OCI-LY3 (cell line): ENCODE results near the gene EVX2.

Experiments used
- H2AFZ ChIP-seq: fragments of 200-600, 300-600 bp; shearing (Covaris generic); 2 replicates; pipeline ENCODE4 v1.6.0; 2014; ENCODE audit warnings: antibody characterized with exemption, low read depth, low read length
- H3K27ac ChIP-seq: fragments of 200-600, 300-600 bp; sonication (generic); 2 replicates; pipeline ENCODE4 v1.5.1; 2014; ENCODE audit warnings: mild to moderate bottlenecking, low read length, moderate library complexity, mixed read lengths
- H3K27me3 ChIP-seq: fragments of 200-600, 300-600 bp; sonication (generic); 2 replicates; pipeline ENCODE4 v1.6.1; 2014; ENCODE audit warnings: low read depth, low read length, mixed read lengths
- H3K36me3 ChIP-seq: fragments of 200-600, 300-600 bp; sonication (generic); replicated peaks from 2 replicates; pipeline ENCODE3; 2014; ENCODE audit warnings: low read depth, low read length, mixed read lengths
- H3K4me1 ChIP-seq: fragments of 300-600, 200-600 bp; sonication (generic); 2 replicates; pipeline ENCODE4 v1.6.1; 2014; ENCODE audit warnings: low read length, mixed read lengths
- H3K4me2 ChIP-seq: fragments of 200-600, 300-600 bp; sonication (generic); 2 replicates; pipeline ENCODE4 v1.6.1; 2014; ENCODE audit warnings: low read length, mixed read lengths
- H3K4me3 ChIP-seq: fragments of 300-600, 200-600 bp; sonication (generic); 2 replicates; pipeline ENCODE4 v1.5.1; 2014; ENCODE audit warnings: antibody characterized with exemption, mild to moderate bottlenecking, low read length, moderate library complexity
- H3K79me2 ChIP-seq: fragments of 300-600, 200-600 bp; shearing (Covaris generic); 2 replicates; pipeline ENCODE4 v1.6.1; 2014; ENCODE audit warnings: mild to moderate bottlenecking, low read length, mixed read lengths
- H3K9ac ChIP-seq: fragments of 300-600, 200-600 bp; shearing (Covaris generic); 2 replicates; pipeline ENCODE4 v1.6.0; 2014; ENCODE audit warnings: mild to moderate bottlenecking, low read length, moderate library complexity
- H3K9me3 ChIP-seq: fragments of 200-600, 300-600 bp; shearing (Covaris generic); 2 replicates; pipeline ENCODE4 v1.6.1; 2014; ENCODE audit warnings: low read length, mixed read lengths; ENCODE audit not compliant: insufficient read depth
- H4K20me1 ChIP-seq: fragments of 200-600, 300-600 bp; sonication (generic); 2 replicates; pipeline ENCODE4 v1.6.1; 2016; ENCODE audit warnings: low read length, mixed read lengths; ENCODE audit not compliant: insufficient read depth
- EZH2phosphoT487 ChIP-seq: fragments of 200-600 bp; shearing (Covaris generic); IDR thresholded peaks from 2 replicates; pipeline ENCODE4 v1.6.1; 2018; ENCODE audit warnings: antibody characterized with exemption, mixed run types, low read depth
- TF ChIP-seq, protein P1 (sequence below): fragments of 200-600, 300-600 bp; sonication (generic); IDR thresholded peaks from 2 replicates; pipeline ENCODE4 v1.5.1; 2014; ENCODE audit warnings: antibody characterized with exemption, low read length, low read depth

Gene EVX2

DNA sequence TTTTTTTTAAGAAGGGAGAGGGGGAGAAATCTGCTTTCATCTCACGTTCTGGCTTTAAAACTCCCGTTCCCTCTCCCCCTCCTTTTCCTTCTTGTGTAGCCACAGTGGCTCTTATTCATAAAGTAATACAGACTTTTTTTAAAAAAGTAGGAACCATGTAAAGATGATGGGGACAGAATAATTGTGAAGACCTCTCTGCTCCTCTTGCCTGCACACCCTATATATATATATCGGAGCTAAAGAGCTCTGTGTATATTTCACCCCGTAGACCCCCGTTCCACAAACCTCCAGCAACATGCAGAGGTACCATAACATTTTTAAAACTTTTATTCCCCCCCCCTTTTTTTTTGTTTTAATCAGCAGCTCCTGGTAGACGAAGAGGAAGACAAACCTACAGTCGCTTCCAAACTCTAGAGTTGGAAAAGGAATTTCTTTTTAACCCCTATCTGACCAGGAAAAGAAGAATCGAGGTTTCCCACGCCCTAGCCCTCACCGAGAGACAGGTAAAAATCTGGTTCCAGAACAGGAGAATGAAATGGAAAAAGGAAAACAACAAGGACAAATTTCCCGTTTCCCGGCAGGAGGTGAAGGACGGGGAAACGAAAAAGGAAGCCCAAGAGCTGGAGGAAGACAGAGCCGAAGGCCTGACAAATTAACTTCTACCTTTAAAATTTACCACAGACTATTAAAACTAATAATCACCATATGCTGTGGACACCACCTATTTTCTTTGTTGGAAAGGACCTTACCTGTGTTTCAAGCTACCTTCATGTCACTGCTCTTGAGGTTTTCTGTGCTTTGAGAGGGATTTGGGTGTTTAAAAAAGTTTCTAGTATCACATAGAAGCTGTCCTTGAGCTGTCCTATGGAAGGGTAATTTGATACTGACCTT is 47.4 kb upstream of the EVX2 start:
- no peaks in the 10 kb centered on the region for H3K27me3 ChIP-seq
- no peak overlapping the region for H3K9ac ChIP-seq
- no peaks in the 10 kb centered on the region for H3K79me2 ChIP-seq
- no peak overlapping the region for H3K4me2 ChIP-seq
- H3K4me1 ChIP-seq = no peaks in the 10 kb centered on the region
- H3K9me3 ChIP-seq = no peaks in the 10 kb centered on the region
- no peaks in the 10 kb centered on the region for H3K36me3 ChIP-seq
- TF ChIP-seq, protein P1, sequence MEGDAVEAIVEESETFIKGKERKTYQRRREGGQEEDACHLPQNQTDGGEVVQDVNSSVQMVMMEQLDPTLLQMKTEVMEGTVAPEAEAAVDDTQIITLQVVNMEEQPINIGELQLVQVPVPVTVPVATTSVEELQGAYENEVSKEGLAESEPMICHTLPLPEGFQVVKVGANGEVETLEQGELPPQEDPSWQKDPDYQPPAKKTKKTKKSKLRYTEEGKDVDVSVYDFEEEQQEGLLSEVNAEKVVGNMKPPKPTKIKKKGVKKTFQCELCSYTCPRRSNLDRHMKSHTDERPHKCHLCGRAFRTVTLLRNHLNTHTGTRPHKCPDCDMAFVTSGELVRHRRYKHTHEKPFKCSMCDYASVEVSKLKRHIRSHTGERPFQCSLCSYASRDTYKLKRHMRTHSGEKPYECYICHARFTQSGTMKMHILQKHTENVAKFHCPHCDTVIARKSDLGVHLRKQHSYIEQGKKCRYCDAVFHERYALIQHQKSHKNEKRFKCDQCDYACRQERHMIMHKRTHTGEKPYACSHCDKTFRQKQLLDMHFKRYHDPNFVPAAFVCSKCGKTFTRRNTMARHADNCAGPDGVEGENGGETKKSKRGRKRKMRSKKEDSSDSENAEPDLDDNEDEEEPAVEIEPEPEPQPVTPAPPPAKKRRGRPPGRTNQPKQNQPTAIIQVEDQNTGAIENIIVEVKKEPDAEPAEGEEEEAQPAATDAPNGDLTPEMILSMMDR = no peak
- TF ChIP-seq EZH2phosphoT487 = no peak
- no peak overlapping the region for H2AFZ ChIP-seq
- H3K4me3 ChIP-seq = no peak overlapping the region
- no peaks in the 10 kb centered on the region for H4K20me1 ChIP-seq
- H3K27ac ChIP-seq = no peak overlapping the region

DNA sequence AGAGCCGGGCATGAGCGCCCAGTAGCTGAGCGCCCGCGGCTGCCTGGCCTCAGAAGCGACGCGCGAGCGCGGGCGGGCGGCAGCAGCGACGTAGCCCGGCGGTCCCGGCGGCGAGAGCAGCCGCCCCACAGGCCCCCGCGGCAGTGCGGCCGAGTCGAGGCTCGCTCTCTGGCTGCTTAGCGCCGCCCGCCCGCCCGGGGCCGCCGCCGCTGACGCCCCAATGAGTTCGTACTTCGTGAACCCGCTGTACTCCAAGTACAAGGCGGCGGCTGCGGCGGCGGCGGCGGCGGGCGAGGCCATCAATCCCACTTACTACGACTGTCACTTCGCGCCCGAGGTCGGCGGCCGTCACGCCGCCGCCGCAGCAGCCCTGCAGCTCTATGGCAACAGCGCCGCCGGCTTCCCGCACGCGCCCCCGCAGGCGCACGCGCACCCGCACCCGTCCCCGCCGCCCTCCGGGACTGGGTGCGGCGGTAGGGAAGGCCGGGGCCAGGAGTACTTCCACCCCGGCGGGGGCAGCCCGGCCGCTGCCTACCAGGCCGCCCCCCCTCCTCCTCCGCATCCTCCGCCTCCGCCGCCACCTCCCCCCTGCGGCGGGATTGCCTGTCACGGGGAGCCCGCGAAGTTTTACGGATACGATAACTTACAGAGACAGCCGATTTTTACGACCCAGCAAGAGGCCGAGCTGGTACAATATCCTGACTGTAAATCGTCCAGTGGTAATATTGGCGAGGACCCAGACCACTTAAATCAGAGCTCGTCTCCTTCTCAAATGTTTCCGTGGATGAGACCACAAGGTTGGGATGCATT is 46.6 kb upstream of the EVX2 start:
- no peak overlapping the region for H2AFZ ChIP-seq
- H3K27ac ChIP-seq = no peak overlapping the region
- H3K36me3 ChIP-seq = no peaks in the 10 kb centered on the region
- H3K4me1 ChIP-seq = no peaks in the 10 kb centered on the region
- no peak overlapping the region for H3K9ac ChIP-seq
- no peaks in the 10 kb centered on the region for H3K9me3 ChIP-seq
- H3K79me2 ChIP-seq = no peaks in the 10 kb centered on the region
- no peak overlapping the region for H3K4me3 ChIP-seq
- H3K27me3 ChIP-seq = no peaks in the 10 kb centered on the region
- TF ChIP-seq, protein P1 = no peak
- TF ChIP-seq EZH2phosphoT487 = no peak
- no peaks in the 10 kb centered on the region for H4K20me1 ChIP-seq
- no peak overlapping the region for H3K4me2 ChIP-seq

DNA sequence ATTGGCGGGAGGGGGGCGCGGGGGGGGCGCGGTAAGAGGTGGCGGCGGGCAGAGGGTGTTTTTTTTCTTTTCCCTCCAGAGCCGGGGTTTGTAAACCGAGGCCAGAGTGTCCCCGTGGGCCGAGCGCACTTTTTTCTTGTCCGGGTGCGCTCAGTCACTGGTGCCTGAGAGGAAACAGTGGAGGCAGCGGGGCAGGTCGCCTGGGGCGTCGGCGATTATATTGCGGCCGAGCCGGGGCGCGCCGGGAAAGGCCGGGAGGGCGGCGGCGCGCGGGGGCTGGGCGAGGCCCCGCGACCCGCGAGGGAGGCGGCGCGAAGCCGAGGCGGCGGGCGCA is 46.0 kb upstream of the EVX2 start:
- Histone ChIP-seq H2AFZ (no peak overlapping the region), H3K27me3 (no peaks in the 10 kb centered on the region), H3K9ac (no peak overlapping the region)

More for the DNA sequence above, 46.0 kb upstream of the EVX2 start:
- TF ChIP-seq, protein P1 = no peak
- TF ChIP-seq EZH2phosphoT487 = no peak
- Histone ChIP-seq H3K4me3 (no peak overlapping the region), H4K20me1 (no peaks in the 10 kb centered on the region), H3K36me3 (no peaks in the 10 kb centered on the region), H3K27ac (no peak overlapping the region), H3K4me2 (no peak overlapping the region), H3K4me1 (no peaks in the 10 kb centered on the region), H3K79me2 (no peaks in the 10 kb centered on the region), H3K9me3 (no peaks in the 10 kb centered on the region)
